Thyroid gland (tissue), 4 donors: ENCODE measurements around the gene TC2N. TPM values are rescaled to one million over a fixed set of nuclear protein-coding genes. Genes with fewer than 3 reads are reported as not detected.

ENCODE experiments used
- DNase-seq, 2 donors: peaks; one replicate each; pipeline ENCODE4 v3.0.0-alpha.2; 2019
- H3K27ac ChIP-seq, 3 donors: fragments of 200-600 bp; sonication (generic); 1 replicate in 2 of 3; 2 replicates in 1 of 3; pipeline ENCODE4 v1.5.1; 2016 to 2019; ENCODE audit warnings: mild to moderate bottlenecking in 1 of 3, moderate library complexity in 1 of 3
- H3K27me3 ChIP-seq: fragments of 200-600 bp; sonication (generic); one replicate; pipeline ENCODE4 v1.5.1; 2019
- H3K36me3 ChIP-seq, 2 donors: fragments of 200-600 bp; sonication (generic); one replicate each; pipeline ENCODE4 v1.5.1; 2016 to 2019
- H3K4me1 ChIP-seq, 2 donors: fragments of 200-600 bp; sonication (generic); one replicate each; pipeline ENCODE4 v1.5.1; 2017 to 2019
- H3K4me3 ChIP-seq, 3 donors: fragments of 200-600 bp; sonication (generic); replicated peaks in 1 of 3; 1 replicate in 2 of 3; 2 replicates in 1 of 3; pipeline ENCODE4 v1.5.1; 2016; ENCODE audit warnings: mild to moderate bottlenecking in 1 of 3
- H3K9me3 ChIP-seq: fragments of 200-600 bp; sonication (generic); one replicate; pipeline ENCODE4 v1.5.1; 2017
- CTCF ChIP-seq, 6 experiments: fragments of 200-600 bp in 3 of 6; fragments of 450-650 bp in 3 of 6; sonication (generic) in 3 of 6; IDR thresholded peaks; one replicate each; pipeline ENCODE4 v1.5.1; 2016 to 2019; ENCODE audit warnings: antibody characterized with exemption in 6 of 6, mild to moderate bottlenecking in 2 of 6, inconsistent platforms in 1 of 6, moderate library complexity in 1 of 6
- POLR2A ChIP-seq, 2 donors: fragments of 450-650 bp; IDR thresholded peaks; one replicate each; pipeline ENCODE4 v1.6.1; 2017; ENCODE audit warnings: antibody characterized with exemption in 2 of 2, mild to moderate bottlenecking in 2 of 2, moderate library complexity in 1 of 2
- WGBS, 2 donors: methylation state at CpG; one replicate each; pipeline ENCODE4 v1.1.5; 2017; 5-methylcytosine and 5-hydroxymethylcytosine counted together
- intact Hi-C: fragments of 100-400 bp; cut with DNase I; formaldehyde crosslinking; loops from one replicate; pipeline ENCODE4 v1.15.1; 2023
- total RNA-seq, 4 donors: library from RNA; depleted of rRNA; stranded (reverse); fragments of >200 nt; gene quantifications; one replicate each; pipeline ENCODE4 v1.2.3, GENCODE V29; 2016

The TC2N gene
- total RNA-seq, 4 donors from 2014 or later, result 57.5 to 102 (median 78.0) TPM

- TF ChIP-seq POLR2A (IDR thresholded peaks at IDR 0.05), result peak in 1 of 2 donors; percentile 47
- no peak for TF ChIP-seq CTCF (IDR thresholded peaks at IDR 0.05)
- Histone ChIP-seq H3K27ac (peak overlapping the region; percentile 75 to 83 (median 81)), H3K27me3 (no peaks in the 10 kb centered on the region), H3K4me3 (no peak overlapping the region), H3K4me1 (peaks cover 22 to 34% of the 10 kb centered on the region in 2 donors), H3K9me3 (no peaks in the 10 kb centered on the region), H3K36me3 (no peaks in the 10 kb centered on the region)
- DNase-seq, result peak; percentile 90 to 95
- intact Hi-C loops, result no loop called here
- 29 to 31% methylated on average over 3 of the region's 3 CpGs for WGBS, 2 donors
Measured at GRCh38 chr14:91830777-91831176, 36.6 kb downstream of the TC2N start.

- Histone ChIP-seq H3K27me3 (no peaks in the 10 kb centered on the region), H3K4me1 (peaks cover 22 to 37% of the 10 kb centered on the region in 2 donors), H3K36me3 (no peaks in the 10 kb centered on the region), H3K9me3 (no peaks in the 10 kb centered on the region), H3K27ac (peak overlapping the region; percentile 7 to 81 (median 18)), H3K4me3 (no peak overlapping the region)
- WGBS, 2 donors, result 52 to 59% methylated on average over 2 of the region's 2 CpGs
- DNase-seq, result no peak
- TF ChIP-seq CTCF (IDR thresholded peaks at IDR 0.05) (no peak), POLR2A (IDR thresholded peaks at IDR 0.05) (no peak)
- intact Hi-C loops, result no loop called here
Measured at GRCh38 chr14:91829511-91829910, 37.8 kb downstream of the TC2N start.

- no peak for DNase-seq
- intact Hi-C loops, result no loop called here
- Histone ChIP-seq H3K27ac (no peak overlapping the region), H3K9me3 (no peaks in the 10 kb centered on the region), H3K36me3 (no peaks in the 10 kb centered on the region), H3K27me3 (no peaks in the 10 kb centered on the region), H3K4me1 (peaks cover 25 to 41% of the 10 kb centered on the region in 2 donors), H3K4me3 (no peak overlapping the region)
- TF ChIP-seq POLR2A (IDR thresholded peaks at IDR 0.05) (no peak), CTCF (IDR thresholded peaks at IDR 0.05) (no peak)
- 96 to 98% methylated on average over 1 of the region's 1 CpG for WGBS, 2 donors
Measured at GRCh38 chr14:91827746-91828145, 39.6 kb downstream of the TC2N start.

GRCh38 chr14:91817566-91818325 is 49.6 kb downstream of the TC2N start:
- Histone ChIP-seq H3K27ac (no peak overlapping the region), H3K4me1 (no peaks in the 10 kb centered on the region), H3K27me3 (no peaks in the 10 kb centered on the region), H3K36me3 (no peaks in the 10 kb centered on the region), H3K4me3 (no peak overlapping the region), H3K9me3 (no peaks in the 10 kb centered on the region)
- intact Hi-C loops, result no loop called here
- TF ChIP-seq CTCF (IDR thresholded peaks at IDR 0.05) (no peak), POLR2A (IDR thresholded peaks at IDR 0.05) (no peak)
- DNase-seq, result no peak
- 72 to 87% methylated on average over 3 of the region's 3 CpGs for WGBS, 2 donors

- peaks cover 0 to 12% of the 10 kb centered on the region in 2 donors for H3K36me3 ChIP-seq
- DNase-seq, result no peak
- H3K27me3 ChIP-seq, result no peaks in the 10 kb centered on the region
- H3K4me3 ChIP-seq, result no peak overlapping the region
- intact Hi-C loops, result no loop called here
- no peak for TF ChIP-seq CTCF (IDR thresholded peaks at IDR 0.05)
- no peak for TF ChIP-seq POLR2A (IDR thresholded peaks at IDR 0.05)
- H3K9me3 ChIP-seq, result no peaks in the 10 kb centered on the region
- no peak overlapping the region for H3K27ac ChIP-seq
- WGBS, 2 donors, result 94 to 97% methylated on average over 1 of the region's 1 CpG
- H3K4me1 ChIP-seq, result no peaks in the 10 kb centered on the region
Measured at GRCh38 chr14:91814317-91814716, 53.0 kb downstream of the TC2N start.
